GM13976 (cell line): ENCODE data around the gene ECM1.

Experiments
- DNase-seq: peaks from one replicate; pipeline ENCODE4 v3.0.0; 2012; ENCODE audit warnings: low spot score
- in situ Hi-C: fragments of 300-500 bp; cut with MboI; formaldehyde crosslinking; loops from one replicate; pipeline ENCODE4 v1.12.0; 2022; ENCODE audit warnings: low sequenced_read_pairs, mixed read lengths, inconsistent platforms; ENCODE audit not compliant: unreplicated experiment
- TF ChIP-seq, protein P1 (sequence below): IDR thresholded peaks from 2 replicates; pipeline ENCODE4 v1.5.1; 2012; ENCODE audit warnings: borderline replicate concordance, mild to moderate bottlenecking; ENCODE audit not compliant: insufficient read depth; ENCODE audit errors: extremely low read depth, missing control alignments, control extremely low read depth

Gene ECM1

GRCh38 chr1:150528196-150528595 is 20.3 kb downstream of the ECM1 start:
- TF ChIP-seq, protein P1, sequence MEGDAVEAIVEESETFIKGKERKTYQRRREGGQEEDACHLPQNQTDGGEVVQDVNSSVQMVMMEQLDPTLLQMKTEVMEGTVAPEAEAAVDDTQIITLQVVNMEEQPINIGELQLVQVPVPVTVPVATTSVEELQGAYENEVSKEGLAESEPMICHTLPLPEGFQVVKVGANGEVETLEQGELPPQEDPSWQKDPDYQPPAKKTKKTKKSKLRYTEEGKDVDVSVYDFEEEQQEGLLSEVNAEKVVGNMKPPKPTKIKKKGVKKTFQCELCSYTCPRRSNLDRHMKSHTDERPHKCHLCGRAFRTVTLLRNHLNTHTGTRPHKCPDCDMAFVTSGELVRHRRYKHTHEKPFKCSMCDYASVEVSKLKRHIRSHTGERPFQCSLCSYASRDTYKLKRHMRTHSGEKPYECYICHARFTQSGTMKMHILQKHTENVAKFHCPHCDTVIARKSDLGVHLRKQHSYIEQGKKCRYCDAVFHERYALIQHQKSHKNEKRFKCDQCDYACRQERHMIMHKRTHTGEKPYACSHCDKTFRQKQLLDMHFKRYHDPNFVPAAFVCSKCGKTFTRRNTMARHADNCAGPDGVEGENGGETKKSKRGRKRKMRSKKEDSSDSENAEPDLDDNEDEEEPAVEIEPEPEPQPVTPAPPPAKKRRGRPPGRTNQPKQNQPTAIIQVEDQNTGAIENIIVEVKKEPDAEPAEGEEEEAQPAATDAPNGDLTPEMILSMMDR, result no peak

DNA sequence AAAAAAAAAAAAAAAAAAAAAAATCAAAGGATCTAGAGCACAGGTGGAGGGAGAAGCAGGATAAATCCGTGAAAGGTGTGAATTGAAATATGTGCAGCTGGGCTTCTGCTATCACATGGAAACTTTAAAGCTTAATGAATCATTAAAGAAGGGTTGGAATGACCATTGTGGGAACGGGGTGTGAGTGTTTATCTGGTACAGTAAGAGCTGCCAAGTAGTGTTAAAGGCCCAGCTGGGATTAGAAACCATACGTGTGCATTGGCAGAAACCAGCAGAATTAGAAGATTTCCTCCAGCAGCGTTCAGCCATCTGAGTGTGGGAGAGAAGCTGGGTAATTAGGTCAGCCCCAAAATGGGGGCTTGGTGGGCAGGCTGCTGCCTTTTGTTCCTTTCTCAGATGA is 21.1 kb downstream of the ECM1 start:
- DNase-seq, result no peak
- in situ Hi-C loops, result no loop called here
- TF ChIP-seq, protein P1, result no peak

More at GRCh38 chr1:150528196-150528595, 20.3 kb downstream of the ECM1 start:
- no peak for DNase-seq
- in situ Hi-C loops, result no loop called here

DNA sequence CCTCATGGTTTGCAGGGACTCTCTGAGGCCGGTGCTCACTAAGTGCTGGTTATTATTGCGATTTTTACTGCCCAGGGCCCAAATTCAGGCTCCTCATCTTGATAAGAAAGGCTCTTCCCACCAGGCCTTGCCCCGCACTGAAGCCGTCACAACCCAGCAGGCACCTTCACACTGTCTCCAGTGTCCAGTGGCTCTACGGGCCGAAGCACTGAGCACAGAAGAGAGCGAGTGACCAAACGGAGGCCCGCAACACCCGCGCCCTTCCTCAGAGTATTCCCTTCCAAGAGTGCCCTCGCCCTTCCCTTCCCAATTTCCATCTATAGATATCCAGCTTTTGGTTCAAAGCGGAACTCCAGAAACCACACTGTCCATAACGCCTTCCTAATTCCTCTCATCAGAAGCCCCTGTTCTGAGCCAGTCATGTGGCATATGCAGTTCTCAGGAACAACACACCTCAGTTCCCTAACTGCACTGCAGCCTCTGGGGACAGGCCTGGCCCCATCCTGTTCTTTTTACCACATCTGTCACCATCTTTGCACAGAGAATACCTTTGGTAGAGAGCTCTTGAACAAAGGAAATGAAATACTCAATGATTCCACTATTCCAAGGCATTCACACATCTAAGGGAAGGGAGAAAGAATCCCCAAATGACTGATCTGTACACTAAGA is 22.7 kb downstream of the ECM1 start:
- in situ Hi-C loops, result no loop called here
- TF ChIP-seq, protein P1, result no peak
- no peak for DNase-seq

DNA sequence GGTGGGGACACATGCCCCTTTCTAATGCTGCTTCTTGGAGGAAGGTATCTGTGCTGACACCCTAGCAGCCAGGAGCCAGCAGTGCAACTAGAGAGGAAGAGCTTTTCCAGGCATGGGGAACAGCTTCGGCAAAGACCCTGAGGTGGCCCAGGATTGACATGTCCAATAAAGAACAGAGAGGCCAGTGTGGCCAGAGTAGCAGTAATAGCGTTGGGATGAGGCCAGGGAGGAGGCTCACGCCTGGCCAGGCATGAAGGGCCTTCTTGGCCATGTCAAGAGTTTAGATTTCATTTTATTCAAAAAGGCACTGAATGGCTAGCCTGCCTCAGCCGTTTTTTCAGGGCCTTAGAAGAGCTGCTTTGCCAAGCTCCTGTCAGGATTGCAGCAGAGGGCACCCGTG is 25.0 kb downstream of the ECM1 start:
- no peak for DNase-seq
- TF ChIP-seq, protein P1, result no peak
- in situ Hi-C loops, result no loop called here

GRCh38 chr1:150534002-150534401 is 26.1 kb downstream of the ECM1 start:
- in situ Hi-C loops, result no loop called here
- DNase-seq, result no peak
- TF ChIP-seq, protein P1, result no peak

GRCh38 chr1:150535511-150536287 is 27.8 kb downstream of the ECM1 start:
- in situ Hi-C loops, result no loop called here
- TF ChIP-seq, protein P1, result no peak

More at GRCh38 chr1:150535511-150536287, 27.8 kb downstream of the ECM1 start:
- no peak for DNase-seq
